Glutamatergic neuron (in vitro differentiated cells): ENCODE measurements around the gene GNE. TPM values are rescaled to one million over a fixed set of nuclear protein-coding genes. Genes with fewer than 3 reads are reported as not detected.
"Not testable (repeated sequence)": the region's sequence is repeated elsewhere in the genome, so short reads cannot be mapped to it uniquely, and the experiment has no call there.

Experiments
- DNase-seq: peaks from one replicate; pipeline ENCODE4 v3.0.0; 2022
- H3K27ac Mint-ChIP-seq: one replicate; pipeline ENCODE4 v1.8.0; 2020; ENCODE audit warnings: mild to moderate bottlenecking, mixed read lengths, inconsistent platforms; ENCODE audit not compliant: unreplicated experiment
- H3K27me3 Mint-ChIP-seq: one replicate; pipeline ENCODE4 v1.8.0; 2020; ENCODE audit warnings: mild to moderate bottlenecking, moderate library complexity, mixed read lengths, inconsistent platforms; ENCODE audit not compliant: unreplicated experiment
- H3K36me3 Mint-ChIP-seq: one replicate; pipeline ENCODE4 v1.8.0; 2020; ENCODE audit warnings: mild to moderate bottlenecking, mixed read lengths, inconsistent platforms; ENCODE audit not compliant: unreplicated experiment
- H3K4me1 Mint-ChIP-seq: one replicate; pipeline ENCODE4 v1.8.0; 2020; ENCODE audit warnings: mild to moderate bottlenecking, low read depth, mixed read lengths, inconsistent platforms; ENCODE audit not compliant: unreplicated experiment
- H3K4me3 Mint-ChIP-seq: one replicate; pipeline ENCODE4 v1.8.0; 2020; ENCODE audit warnings: mild to moderate bottlenecking, mixed read lengths, inconsistent platforms; ENCODE audit not compliant: unreplicated experiment
- H3K9me3 Mint-ChIP-seq: one replicate; pipeline ENCODE4 v1.8.0; 2020; ENCODE audit warnings: mild to moderate bottlenecking, moderate library complexity, mixed read lengths, inconsistent platforms; ENCODE audit not compliant: unreplicated experiment
- CTCF ChIP-seq: fragments of 200-600 bp; sonication (generic); IDR thresholded peaks from one replicate; pipeline ENCODE4 v1.5.0; 2021; ENCODE audit not compliant: partially characterized antibody, unreplicated experiment
- total RNA-seq: library from RNA; stranded (reverse); fragmentation: NEBNext Ultra II Directional; extraction: Animal tissue kit (Norgen Biotek cat#: 25700); gene quantifications from one replicate; pipeline ENCODE4 v1.2.1, GENCODE V29; 2021; ENCODE audit not compliant: unreplicated experiment

Gene GNE
- total RNA-seq, 1 donor from 2014 or later, result 29.2 TPM

- Mint-ChIP-seq H3K4me3 (no peak overlapping the region), H3K27ac (no peak overlapping the region), H3K36me3 (peaks cover 4% of the 10 kb centered on the region), H3K27me3 (peaks cover 2% of the 10 kb centered on the region), H3K9me3 (no peaks in the 10 kb centered on the region), H3K4me1 (no peaks in the 10 kb centered on the region)
- DNase-seq, result no peak
- TF ChIP-seq CTCF, result no peak
Observed at GRCh38 chr9:36297798-36298197, 39.5 kb upstream of the GNE start.

GRCh38 chr9:36294996-36295395, 36.7 kb upstream of the GNE start:
- not testable (repeated sequence) for H3K36me3 Mint-ChIP-seq, H3K4me1 Mint-ChIP-seq, H3K9me3 Mint-ChIP-seq, H3K27me3 Mint-ChIP-seq, DNase-seq, H3K4me3 Mint-ChIP-seq, H3K27ac Mint-ChIP-seq

GRCh38 chr9:36293918-36294317, 35.7 kb upstream of the GNE start:
- no peak for DNase-seq
- peaks cover 4% of the 10 kb centered on the region for H3K27me3 Mint-ChIP-seq
- H3K36me3 Mint-ChIP-seq, result peaks cover 4% of the 10 kb centered on the region
- no peak overlapping the region for H3K4me3 Mint-ChIP-seq
- H3K9me3 Mint-ChIP-seq, result peaks cover 2% of the 10 kb centered on the region
- no peaks in the 10 kb centered on the region for H3K4me1 Mint-ChIP-seq
- no peak overlapping the region for H3K27ac Mint-ChIP-seq
- no peak for TF ChIP-seq CTCF

- Mint-ChIP-seq H3K36me3 (peaks cover 4% of the 10 kb centered on the region), H3K4me1 (no peaks in the 10 kb centered on the region), H3K9me3 (peaks cover 2% of the 10 kb centered on the region), H3K27ac (no peak overlapping the region), H3K4me3 (no peak overlapping the region), H3K27me3 (peaks cover 7% of the 10 kb centered on the region)
- DNase-seq, result no peak
- TF ChIP-seq CTCF, result no peak
Observed at GRCh38 chr9:36293171-36293570, 34.9 kb upstream of the GNE start.

GRCh38 chr9:36292641-36293040, 34.4 kb upstream of the GNE start:
- no peak overlapping the region for H3K4me3 Mint-ChIP-seq
- H3K4me1 Mint-ChIP-seq, result no peaks in the 10 kb centered on the region
- no peak overlapping the region for H3K27ac Mint-ChIP-seq
- TF ChIP-seq CTCF, result no peak
- H3K36me3 Mint-ChIP-seq, result peaks cover 4% of the 10 kb centered on the region
- peaks cover 2% of the 10 kb centered on the region for H3K9me3 Mint-ChIP-seq
- no peak for DNase-seq
- H3K27me3 Mint-ChIP-seq, result peaks cover 7% of the 10 kb centered on the region

- Mint-ChIP-seq H3K27ac (no peak overlapping the region), H3K9me3 (peaks cover 2% of the 10 kb centered on the region), H3K36me3 (peaks cover 4% of the 10 kb centered on the region), H3K4me3 (no peak overlapping the region), H3K4me1 (no peaks in the 10 kb centered on the region), H3K27me3 (peaks cover 7% of the 10 kb centered on the region)
- no peak for DNase-seq
- no peak for TF ChIP-seq CTCF
Observed at GRCh38 chr9:36290996-36291395, 32.7 kb upstream of the GNE start.
